ENCODE measurements around the gene C10orf67. TPM values are rescaled to one million over a fixed set of nuclear protein-coding genes. Genes with fewer than 3 reads are reported as not detected.
A peak's percentile ranks its signal among the peaks of the same experiment; 100 is the strongest.

C10orf67 gene
- total RNA-seq, 4 donors from 2014 or later: not detected

GRCh38 chr10:23383637-23384036, 39.0 kb upstream of the C10orf67 start:
- TF ChIP-seq CTCF (IDR thresholded peaks at IDR 0.05) (no peak), EP300 (IDR thresholded peaks at IDR 0.05) (no peak), POLR2A (IDR thresholded peaks at IDR 0.05) (no peak), POLR2AphosphoS5 (IDR thresholded peaks at IDR 0.05) (no peak)
- 80 to 90% methylated on average over 2 of the region's 2 CpGs for WGBS, 2 donors (ENCODE audit: low coverage in 1 of 2)
- ATAC-seq: no peak
- Histone ChIP-seq H3K36me3 (no peaks in the 10 kb centered on the region), H3K9me3 (no peaks in the 10 kb centered on the region), H3K27me3 (no peaks in the 10 kb centered on the region), H3K4me1 (no peaks in the 10 kb centered on the region), H3K27ac (no peak overlapping the region), H3K4me3 (no peak overlapping the region)

GRCh38 chr10:23381298-23382040, 36.9 kb upstream of the C10orf67 start:
- no peaks in the 10 kb centered on the region for H3K27me3 ChIP-seq
- H3K27ac ChIP-seq: no peak overlapping the region
- no peak for ATAC-seq
- TF ChIP-seq POLR2AphosphoS5 (IDR thresholded peaks at IDR 0.05) (no peak), POLR2A (IDR thresholded peaks at IDR 0.05) (no peak), EP300 (IDR thresholded peaks at IDR 0.05) (no peak)
- 60 to 85% methylated on average over 1 to 2 of the region's 3 CpGs for WGBS, 2 donors (ENCODE audit: low coverage in 1 of 2)
- no peaks in the 10 kb centered on the region for H3K36me3 ChIP-seq
- H3K9me3 ChIP-seq: no peaks in the 10 kb centered on the region
- no peak overlapping the region for H3K4me3 ChIP-seq
- no peaks in the 10 kb centered on the region for H3K4me1 ChIP-seq

GRCh38 chr10:23379686-23380085, 35.1 kb upstream of the C10orf67 start:
- no peak for TF ChIP-seq POLR2A (IDR thresholded peaks at IDR 0.05)
- no peak for TF ChIP-seq EP300 (IDR thresholded peaks at IDR 0.05)
- TF ChIP-seq CTCF (IDR thresholded peaks at IDR 0.05): no peak
- no peak for TF ChIP-seq POLR2AphosphoS5 (IDR thresholded peaks at IDR 0.05)
- no peak for ATAC-seq
- Histone ChIP-seq H3K9me3 (no peaks in the 10 kb centered on the region), H3K27me3 (no peaks in the 10 kb centered on the region), H3K4me3 (no peak overlapping the region), H3K4me1 (no peaks in the 10 kb centered on the region), H3K27ac (no peak overlapping the region), H3K36me3 (no peaks in the 10 kb centered on the region)
- 50 to 51% methylated on average over 3 of the region's 3 CpGs for WGBS, 2 donors (ENCODE audit: low coverage in 1 of 2)

GRCh38 chr10:23376229-23376655, 31.6 kb upstream of the C10orf67 start:
- Histone ChIP-seq H3K36me3 (no peaks in the 10 kb centered on the region), H3K27ac (no peak overlapping the region), H3K9me3 (no peaks in the 10 kb centered on the region), H3K4me3 (no peak overlapping the region), H3K27me3 (no peaks in the 10 kb centered on the region), H3K4me1 (no peaks in the 10 kb centered on the region)
- ATAC-seq: peak; percentile 53
- WGBS, 2 donors (ENCODE audit: low coverage in 1 of 2): 73 to 78% methylated on average over 3 of the region's 3 CpGs
- TF ChIP-seq POLR2AphosphoS5 (IDR thresholded peaks at IDR 0.05) (no peak), POLR2A (IDR thresholded peaks at IDR 0.05) (no peak), EP300 (IDR thresholded peaks at IDR 0.05) (no peak), CTCF (IDR thresholded peaks at IDR 0.05) (no peak)

GRCh38 chr10:23375366-23375765, 30.8 kb upstream of the C10orf67 start:
- Histone ChIP-seq H3K9me3 (no peaks in the 10 kb centered on the region), H3K27ac (no peak overlapping the region), H3K27me3 (no peaks in the 10 kb centered on the region), H3K4me1 (no peaks in the 10 kb centered on the region), H3K36me3 (no peaks in the 10 kb centered on the region), H3K4me3 (no peak overlapping the region)
- TF ChIP-seq POLR2A (IDR thresholded peaks at IDR 0.05): no peak
- no peak for TF ChIP-seq CTCF (IDR thresholded peaks at IDR 0.05)
- TF ChIP-seq EP300 (IDR thresholded peaks at IDR 0.05): no peak
- no peak for TF ChIP-seq POLR2AphosphoS5 (IDR thresholded peaks at IDR 0.05)
- ATAC-seq: no peak
- no CpG with 5 or more reads among the region's 4 CpGs for WGBS, 2 donors (ENCODE audit: low coverage in 1 of 2)

All from gastroesophageal sphincter (tissue), 4 donors.